ENCODE data around the gene SCFD2.
"Not testable (repeated sequence)": the region's sequence is repeated elsewhere in the genome, so short reads cannot be mapped to it uniquely, and the experiment has no call there.

The SCFD2 gene

GRCh38 chr4:53365486-53366300, at the start of gene SCFD2:
TSS of gene SCFD2 (minus strand) at chr4:53366061.
- DNase-seq (ENCODE audit: low read depth in 2 of 2), result peak; percentile 95 to 96

GRCh38 chr4:53409479-53409878, 43.6 kb upstream of the SCFD2 start:
- DNase-seq (ENCODE audit: low read depth in 2 of 2), result not testable (repeated sequence)

GRCh38 chr4:53380221-53380620, 14.4 kb upstream of the SCFD2 start:
- DNase-seq (ENCODE audit: low read depth in 2 of 2), result no peak

- DNase-seq (ENCODE audit: low read depth in 2 of 2), result no peak
Measured at GRCh38 chr4:53378171-53378482, 12.3 kb upstream of the SCFD2 start.

- peak; percentile 78 to 79 for DNase-seq (ENCODE audit: low read depth in 2 of 2)
Measured at GRCh38 chr4:53377319-53378170, 11.7 kb upstream of the SCFD2 start, which contains the start of gene FIP1L1. TSS of gene FIP1L1 (plus strand) at chr4:53377641. CDS start at chr4:53377839, 198 bp downstream.

- DNase-seq (ENCODE audit: low read depth in 2 of 2), result no peak
Measured at GRCh38 chr4:53376900-53377299, 11.0 kb upstream of the SCFD2 start.

- no peak for DNase-seq (ENCODE audit: low read depth in 2 of 2)
Measured at GRCh38 chr4:53374777-53375258, 9.0 kb upstream of the SCFD2 start.

GRCh38 chr4:53371843-53372521, 6.1 kb upstream of the SCFD2 start:
- DNase-seq (ENCODE audit: low read depth in 2 of 2), result no peak

GRCh38 chr4:53371049-53371448, 5.2 kb upstream of the SCFD2 start:
- no peak for DNase-seq (ENCODE audit: low read depth in 2 of 2)

- DNase-seq (ENCODE audit: low read depth in 2 of 2), result no peak
Measured at GRCh38 chr4:53367721-53368120, 1.9 kb upstream of the SCFD2 start.

- no peak for DNase-seq (ENCODE audit: low read depth in 2 of 2)
Measured at GRCh38 chr4:53366301-53366716, 448 bp upstream of the SCFD2 start.

GRCh38 chr4:53365121-53365485, 758 bp downstream of the SCFD2 start:
- DNase-seq (ENCODE audit: low read depth in 2 of 2), result no peak

- DNase-seq (ENCODE audit: low read depth in 2 of 2), result no peak
Measured at GRCh38 chr4:53364624-53365023, 1.2 kb downstream of the SCFD2 start.

GRCh38 chr4:53362093-53362492, 3.8 kb downstream of the SCFD2 start:
- no peak for DNase-seq (ENCODE audit: low read depth in 2 of 2)

GRCh38 chr4:53361451-53361850, 4.4 kb downstream of the SCFD2 start:
- no peak for DNase-seq (ENCODE audit: low read depth in 2 of 2)

GRCh38 chr4:53355930-53356521, 9.8 kb downstream of the SCFD2 start:
- DNase-seq (ENCODE audit: low read depth in 2 of 2), result no peak

- no peak for DNase-seq (ENCODE audit: low read depth in 2 of 2)
Measured at GRCh38 chr4:53354012-53354722, 11.7 kb downstream of the SCFD2 start.

- DNase-seq (ENCODE audit: low read depth in 2 of 2), result peak in 1 of 2 experiments; percentile 18
Measured at GRCh38 chr4:53349091-53349491, 16.8 kb downstream of the SCFD2 start.

GRCh38 chr4:53348046-53348445, 17.8 kb downstream of the SCFD2 start:
- no peak for DNase-seq (ENCODE audit: low read depth in 2 of 2)

GRCh38 chr4:53346920-53347852, 18.7 kb downstream of the SCFD2 start:
- peak in 1 of 2 experiments; percentile 21 for DNase-seq (ENCODE audit: low read depth in 2 of 2)
